ENCODE results near the gene MTURN.

Gene MTURN

DNA sequence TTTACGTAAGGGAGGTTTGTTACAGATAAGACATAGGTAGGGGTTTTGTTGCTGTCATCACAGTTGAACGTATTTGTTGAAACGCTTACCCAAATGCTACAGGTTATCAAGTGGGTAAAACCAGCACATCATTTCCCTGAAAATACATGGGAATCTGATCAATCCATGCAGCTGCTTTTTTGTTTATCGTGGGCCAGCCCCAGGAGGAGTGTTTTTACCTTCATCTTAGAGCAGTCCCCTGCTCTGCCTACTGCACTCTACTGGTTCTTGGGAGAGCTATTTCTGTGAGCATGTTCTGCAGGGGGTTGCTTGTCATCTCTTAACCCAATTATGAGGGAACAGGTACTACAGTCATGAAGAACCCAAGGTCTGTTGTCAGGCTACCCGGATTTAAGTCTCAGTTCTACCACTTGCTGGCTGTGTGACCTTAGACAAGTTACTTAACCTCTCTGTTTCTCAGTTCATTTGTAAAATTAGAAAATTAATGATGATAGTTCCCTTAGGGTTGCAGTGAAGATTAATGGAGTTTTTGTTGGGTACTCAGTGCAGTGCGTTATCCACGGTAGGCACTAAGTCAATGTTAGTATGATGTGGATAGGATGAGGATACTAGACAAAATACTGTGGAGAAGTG, 15.0 kb downstream of the MTURN start:
- TF ChIP-seq CSRNP3 (CRISPR knock-in tag; IDR thresholded peaks at IDR 0.05): no peak
- no peak for TF ChIP-seq CSDC2 (CRISPR knock-in tag; IDR thresholded peaks at IDR 0.05)
- TF ChIP-seq ZFP30 (CRISPR knock-in tag; IDR thresholded peaks at IDR 0.05): no peak
- no peak for TF ChIP-seq ESRRG (CRISPR knock-in tag; IDR thresholded peaks at IDR 0.05)
- TF ChIP-seq ARNTL (CRISPR knock-in tag; IDR thresholded peaks at IDR 0.05; ENCODE audit: borderline replicate concordance, low read depth): no peak
- TF ChIP-seq, protein P1, sequence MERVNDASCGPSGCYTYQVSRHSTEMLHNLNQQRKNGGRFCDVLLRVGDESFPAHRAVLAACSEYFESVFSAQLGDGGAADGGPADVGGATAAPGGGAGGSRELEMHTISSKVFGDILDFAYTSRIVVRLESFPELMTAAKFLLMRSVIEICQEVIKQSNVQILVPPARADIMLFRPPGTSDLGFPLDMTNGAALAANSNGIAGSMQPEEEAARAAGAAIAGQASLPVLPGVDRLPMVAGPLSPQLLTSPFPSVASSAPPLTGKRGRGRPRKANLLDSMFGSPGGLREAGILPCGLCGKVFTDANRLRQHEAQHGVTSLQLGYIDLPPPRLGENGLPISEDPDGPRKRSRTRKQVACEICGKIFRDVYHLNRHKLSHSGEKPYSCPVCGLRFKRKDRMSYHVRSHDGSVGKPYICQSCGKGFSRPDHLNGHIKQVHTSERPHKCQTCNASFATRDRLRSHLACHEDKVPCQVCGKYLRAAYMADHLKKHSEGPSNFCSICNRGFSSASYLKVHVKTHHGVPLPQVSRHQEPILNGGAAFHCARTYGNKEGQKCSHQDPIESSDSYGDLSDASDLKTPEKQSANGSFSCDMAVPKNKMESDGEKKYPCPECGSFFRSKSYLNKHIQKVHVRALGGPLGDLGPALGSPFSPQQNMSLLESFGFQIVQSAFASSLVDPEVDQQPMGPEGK (CRISPR knock-in tag; IDR thresholded peaks at IDR 0.05; ENCODE audit: borderline replicate concordance): no peak
- TF ChIP-seq ZNF565 (CRISPR knock-in tag; conservative IDR thresholded peaks at IDR 0.05; ENCODE audit: low read depth): no peak
- TF ChIP-seq SNAI2 (CRISPR knock-in tag; IDR thresholded peaks at IDR 0.05): no peak
- no peak for TF ChIP-seq OSR1 (CRISPR knock-in tag; IDR thresholded peaks at IDR 0.05)
- no peak for TF ChIP-seq ZC3H10 (CRISPR knock-in tag; IDR thresholded peaks at IDR 0.05)
- no peak for TF ChIP-seq BACH2 (CRISPR knock-in tag; IDR thresholded peaks at IDR 0.05; ENCODE audit: borderline replicate concordance)
- TF ChIP-seq TCF4 (CRISPR knock-in tag; IDR thresholded peaks at IDR 0.05; ENCODE audit: borderline replicate concordance): no peak
- no peak for TF ChIP-seq TOX (CRISPR knock-in tag; IDR thresholded peaks at IDR 0.05; ENCODE audit: borderline replicate concordance)
- TF ChIP-seq ZFP3 (CRISPR knock-in tag; IDR thresholded peaks at IDR 0.05): no peak
- no peak for TF ChIP-seq ZNF70 (CRISPR knock-in tag; IDR thresholded peaks at IDR 0.05)
- no peak for TF ChIP-seq PPARA (CRISPR knock-in tag; IDR thresholded peaks at IDR 0.05; ENCODE audit: borderline replicate concordance)
- no peak for TF ChIP-seq ISL1 (CRISPR knock-in tag; IDR thresholded peaks at IDR 0.05)
- TF ChIP-seq GLIS3 (CRISPR knock-in tag; IDR thresholded peaks at IDR 0.05): no peak
- TF ChIP-seq RARB (CRISPR knock-in tag; IDR thresholded peaks at IDR 0.05): no peak
- ATAC-seq: no peak

DNA sequence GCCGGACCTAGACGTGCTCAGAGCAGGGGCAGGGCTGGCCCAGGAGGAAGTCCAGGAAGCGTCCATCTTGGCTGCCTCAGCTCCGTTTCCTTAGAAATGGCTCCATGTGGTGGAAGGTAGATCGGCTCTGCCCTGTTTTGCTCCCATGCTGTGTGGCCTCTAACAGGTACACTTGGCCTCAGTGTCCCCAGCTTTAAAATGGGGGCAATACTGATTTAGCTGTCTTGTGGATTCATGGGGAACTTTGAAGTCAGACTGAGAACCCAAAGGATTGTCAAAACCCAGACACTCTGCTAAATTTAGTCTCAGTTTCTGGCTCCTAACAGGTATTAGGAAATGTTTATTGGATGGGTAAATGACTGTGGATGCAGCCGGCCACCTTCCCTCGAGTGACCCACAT, 15.9 kb downstream of the MTURN start:
- no peak for TF ChIP-seq BACH2 (CRISPR knock-in tag; IDR thresholded peaks at IDR 0.05; ENCODE audit: borderline replicate concordance)
- no peak for TF ChIP-seq ZNF70 (CRISPR knock-in tag; IDR thresholded peaks at IDR 0.05)
- TF ChIP-seq PPARA (CRISPR knock-in tag; IDR thresholded peaks at IDR 0.05; ENCODE audit: borderline replicate concordance): no peak
- no peak for TF ChIP-seq CSRNP3 (CRISPR knock-in tag; IDR thresholded peaks at IDR 0.05)
- TF ChIP-seq TOX (CRISPR knock-in tag; IDR thresholded peaks at IDR 0.05; ENCODE audit: borderline replicate concordance): no peak
- TF ChIP-seq, protein P2, sequence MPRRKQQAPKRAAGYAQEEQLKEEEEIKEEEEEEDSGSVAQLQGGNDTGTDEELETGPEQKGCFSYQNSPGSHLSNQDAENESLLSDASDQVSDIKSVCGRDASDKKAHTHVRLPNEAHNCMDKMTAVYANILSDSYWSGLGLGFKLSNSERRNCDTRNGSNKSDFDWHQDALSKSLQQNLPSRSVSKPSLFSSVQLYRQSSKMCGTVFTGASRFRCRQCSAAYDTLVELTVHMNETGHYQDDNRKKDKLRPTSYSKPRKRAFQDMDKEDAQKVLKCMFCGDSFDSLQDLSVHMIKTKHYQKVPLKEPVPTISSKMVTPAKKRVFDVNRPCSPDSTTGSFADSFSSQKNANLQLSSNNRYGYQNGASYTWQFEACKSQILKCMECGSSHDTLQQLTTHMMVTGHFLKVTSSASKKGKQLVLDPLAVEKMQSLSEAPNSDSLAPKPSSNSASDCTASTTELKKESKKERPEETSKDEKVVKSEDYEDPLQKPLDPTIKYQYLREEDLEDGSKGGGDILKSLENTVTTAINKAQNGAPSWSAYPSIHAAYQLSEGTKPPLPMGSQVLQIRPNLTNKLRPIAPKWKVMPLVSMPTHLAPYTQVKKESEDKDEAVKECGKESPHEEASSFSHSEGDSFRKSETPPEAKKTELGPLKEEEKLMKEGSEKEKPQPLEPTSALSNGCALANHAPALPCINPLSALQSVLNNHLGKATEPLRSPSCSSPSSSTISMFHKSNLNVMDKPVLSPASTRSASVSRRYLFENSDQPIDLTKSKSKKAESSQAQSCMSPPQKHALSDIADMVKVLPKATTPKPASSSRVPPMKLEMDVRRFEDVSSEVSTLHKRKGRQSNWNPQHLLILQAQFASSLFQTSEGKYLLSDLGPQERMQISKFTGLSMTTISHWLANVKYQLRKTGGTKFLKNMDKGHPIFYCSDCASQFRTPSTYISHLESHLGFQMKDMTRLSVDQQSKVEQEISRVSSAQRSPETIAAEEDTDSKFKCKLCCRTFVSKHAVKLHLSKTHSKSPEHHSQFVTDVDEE (CRISPR knock-in tag; IDR thresholded peaks at IDR 0.05): no peak
- TF ChIP-seq, protein P1 (CRISPR knock-in tag; IDR thresholded peaks at IDR 0.05; ENCODE audit: borderline replicate concordance): no peak
- TF ChIP-seq OSR1 (CRISPR knock-in tag; IDR thresholded peaks at IDR 0.05): no peak
- no peak for TF ChIP-seq CSDC2 (CRISPR knock-in tag; IDR thresholded peaks at IDR 0.05)
- TF ChIP-seq RARB (CRISPR knock-in tag; IDR thresholded peaks at IDR 0.05): no peak
- TF ChIP-seq, protein P3, sequence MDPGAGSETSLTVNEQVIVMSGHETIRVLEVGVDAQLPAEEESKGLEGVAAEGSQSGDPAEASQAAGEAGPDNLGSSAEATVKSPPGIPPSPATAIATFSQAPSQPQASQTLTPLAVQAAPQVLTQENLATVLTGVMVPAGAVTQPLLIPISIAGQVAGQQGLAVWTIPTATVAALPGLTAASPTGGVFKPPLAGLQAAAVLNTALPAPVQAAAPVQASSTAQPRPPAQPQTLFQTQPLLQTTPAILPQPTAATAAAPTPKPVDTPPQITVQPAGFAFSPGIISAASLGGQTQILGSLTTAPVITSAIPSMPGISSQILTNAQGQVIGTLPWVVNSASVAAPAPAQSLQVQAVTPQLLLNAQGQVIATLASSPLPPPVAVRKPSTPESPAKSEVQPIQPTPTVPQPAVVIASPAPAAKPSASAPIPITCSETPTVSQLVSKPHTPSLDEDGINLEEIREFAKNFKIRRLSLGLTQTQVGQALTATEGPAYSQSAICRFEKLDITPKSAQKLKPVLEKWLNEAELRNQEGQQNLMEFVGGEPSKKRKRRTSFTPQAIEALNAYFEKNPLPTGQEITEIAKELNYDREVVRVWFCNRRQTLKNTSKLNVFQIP (CRISPR knock-in tag; IDR thresholded peaks at IDR 0.05; ENCODE audit: borderline replicate concordance, low read depth): no peak
- no peak for TF ChIP-seq ZNF565 (CRISPR knock-in tag; conservative IDR thresholded peaks at IDR 0.05; ENCODE audit: low read depth)
- no peak for TF ChIP-seq GLIS3 (CRISPR knock-in tag; IDR thresholded peaks at IDR 0.05)
- no peak for TF ChIP-seq TCF4 (CRISPR knock-in tag; IDR thresholded peaks at IDR 0.05; ENCODE audit: borderline replicate concordance)
- no peak for TF ChIP-seq ARNTL (CRISPR knock-in tag; IDR thresholded peaks at IDR 0.05; ENCODE audit: borderline replicate concordance, low read depth)
- TF ChIP-seq ESRRG (CRISPR knock-in tag; IDR thresholded peaks at IDR 0.05): no peak
- no peak for TF ChIP-seq CREB5 (CRISPR knock-in tag; IDR thresholded peaks at IDR 0.05; ENCODE audit: low read depth)
- no peak for TF ChIP-seq SNAI2 (CRISPR knock-in tag; IDR thresholded peaks at IDR 0.05)
- no peak for ATAC-seq
